Skeletal muscle satellite cell (primary cell): ENCODE data around the gene CCDC27.

Source experiments
- H3K27me3 ChIP-seq: 2 replicates; pipeline ENCODE4 v1.7.0; 2013; ENCODE audit warnings: low read length; ENCODE audit not compliant: control insufficient read depth, insufficient read depth
- H3K36me3 ChIP-seq: 2 replicates; pipeline ENCODE4 v1.7.0; 2013; ENCODE audit warnings: mild to moderate bottlenecking, control low read depth, low read length; ENCODE audit not compliant: insufficient read depth
- H3K4me1 ChIP-seq: 2 replicates; pipeline ENCODE4 v1.7.0; 2013; ENCODE audit warnings: low read length; ENCODE audit not compliant: control insufficient read depth, insufficient read depth
- H3K4me2 ChIP-seq: 2 replicates; pipeline ENCODE4 v1.7.0; 2013; ENCODE audit warnings: mild to moderate bottlenecking, low read length
- H3K4me3 ChIP-seq: 2 replicates; pipeline ENCODE4 v1.7.0; 2013; ENCODE audit warnings: low read length
- H3K9ac ChIP-seq: 2 replicates; pipeline ENCODE4 v1.7.0; 2013; ENCODE audit warnings: mild to moderate bottlenecking, low read depth, low read length, moderate library complexity
- H3K9me3 ChIP-seq: replicated peaks from 2 replicates; pipeline ENCODE4 v1.7.0; 2013; ENCODE audit warnings: mild to moderate bottlenecking, control low read depth, low read length

Gene CCDC27

GRCh38 chr1:3749512-3749911 lies 2.7 kb upstream of the CCDC27 start:
- Histone ChIP-seq H3K4me3 (no peak overlapping the region), H3K4me2 (no peak overlapping the region), H3K36me3 (no peaks in the 10 kb centered on the region), H3K27me3 (peaks cover 27% of the 10 kb centered on the region), H3K4me1 (peaks cover 20% of the 10 kb centered on the region), H3K9me3 (no peaks in the 10 kb centered on the region), H3K9ac (no peak overlapping the region)

GRCh38 chr1:3750741-3751140 lies 1.5 kb upstream of the CCDC27 start:
- Histone ChIP-seq H3K4me2 (no peak overlapping the region), H3K9me3 (no peaks in the 10 kb centered on the region), H3K4me1 (peaks cover 19% of the 10 kb centered on the region), H3K36me3 (no peaks in the 10 kb centered on the region), H3K9ac (no peak overlapping the region), H3K27me3 (peaks cover 34% of the 10 kb centered on the region), H3K4me3 (no peak overlapping the region)

GRCh38 chr1:3753656-3754454 lies 1.6 kb downstream of the CCDC27 start:
- no peaks in the 10 kb centered on the region for H3K4me1 ChIP-seq
- H3K4me3 ChIP-seq, result no peak overlapping the region
- no peaks in the 10 kb centered on the region for H3K36me3 ChIP-seq
- H3K27me3 ChIP-seq, result peaks cover 42% of the 10 kb centered on the region
- no peaks in the 10 kb centered on the region for H3K9me3 ChIP-seq
- no peak overlapping the region for H3K9ac ChIP-seq
- H3K4me2 ChIP-seq, result no peak overlapping the region

GRCh38 chr1:3756394-3756793 lies 4.1 kb downstream of the CCDC27 start:
- Histone ChIP-seq H3K9me3 (peaks cover 7% of the 10 kb centered on the region), H3K4me2 (no peak overlapping the region), H3K36me3 (no peaks in the 10 kb centered on the region), H3K4me1 (no peaks in the 10 kb centered on the region), H3K9ac (no peak overlapping the region), H3K4me3 (no peak overlapping the region), H3K27me3 (peaks cover 51% of the 10 kb centered on the region)

- peaks cover 49% of the 10 kb centered on the region for H3K27me3 ChIP-seq
These were observed 6.9 kb downstream of the CCDC27 start for GRCh38 chr1:3759164-3759563.

GRCh38 chr1:3759796-3760195 lies 7.5 kb downstream of the CCDC27 start:
- Histone ChIP-seq H3K27me3 (peaks cover 44% of the 10 kb centered on the region), H3K4me2 (no peak overlapping the region), H3K9me3 (peaks cover 7% of the 10 kb centered on the region), H3K36me3 (no peaks in the 10 kb centered on the region), H3K4me3 (no peak overlapping the region), H3K9ac (no peak overlapping the region), H3K4me1 (no peaks in the 10 kb centered on the region)

More at GRCh38 chr1:3759164-3759563, 6.9 kb downstream of the CCDC27 start:
- Histone ChIP-seq H3K9ac (no peak overlapping the region), H3K36me3 (no peaks in the 10 kb centered on the region), H3K4me2 (no peak overlapping the region), H3K9me3 (peaks cover 7% of the 10 kb centered on the region), H3K4me3 (no peak overlapping the region), H3K4me1 (no peaks in the 10 kb centered on the region)

GRCh38 chr1:3761296-3762010 lies 9.2 kb downstream of the CCDC27 start:
- H3K4me3 ChIP-seq, result no peak overlapping the region
- no peak overlapping the region for H3K9ac ChIP-seq
- H3K9me3 ChIP-seq, result peaks cover 7% of the 10 kb centered on the region
- no peaks in the 10 kb centered on the region for H3K4me1 ChIP-seq
- H3K27me3 ChIP-seq, result peaks cover 45% of the 10 kb centered on the region
- no peaks in the 10 kb centered on the region for H3K36me3 ChIP-seq
- no peak overlapping the region for H3K4me2 ChIP-seq

- no peak overlapping the region for H3K4me2 ChIP-seq
- no peak overlapping the region for H3K9ac ChIP-seq
- H3K36me3 ChIP-seq, result no peaks in the 10 kb centered on the region
- no peak overlapping the region for H3K4me3 ChIP-seq
- H3K9me3 ChIP-seq, result peaks cover 7% of the 10 kb centered on the region
- no peaks in the 10 kb centered on the region for H3K4me1 ChIP-seq
- H3K27me3 ChIP-seq, result peaks cover 42% of the 10 kb centered on the region
These were observed 10.1 kb downstream of the CCDC27 start for GRCh38 chr1:3762151-3762872.

- Histone ChIP-seq H3K9ac (no peak overlapping the region), H3K4me2 (no peak overlapping the region), H3K4me3 (no peak overlapping the region), H3K36me3 (no peaks in the 10 kb centered on the region), H3K4me1 (no peaks in the 10 kb centered on the region), H3K9me3 (peaks cover 7% of the 10 kb centered on the region), H3K27me3 (peaks cover 42% of the 10 kb centered on the region)
These were observed 10.6 kb downstream of the CCDC27 start for GRCh38 chr1:3762873-3763228.

GRCh38 chr1:3763351-3764125 lies 11.3 kb downstream of the CCDC27 start:
- Histone ChIP-seq H3K4me1 (no peaks in the 10 kb centered on the region), H3K36me3 (no peaks in the 10 kb centered on the region), H3K4me3 (no peak overlapping the region), H3K4me2 (no peak overlapping the region), H3K9me3 (peaks cover 7% of the 10 kb centered on the region), H3K9ac (no peak overlapping the region), H3K27me3 (peaks cover 42% of the 10 kb centered on the region)
